H1 (cell line): ENCODE measurements around the gene SRXN1. TPM values are rescaled to one million over a fixed set of nuclear protein-coding genes. Genes with fewer than 3 reads are reported as not detected.

ENCODE experiments used
- CHD1 ChIP-seq: IDR thresholded peaks from 2 replicates; pipeline ENCODE4 v1.6.1; 2012; ENCODE audit warnings: low read depth, low read length, improper control_type of control experiment
- FOSL1 ChIP-seq: IDR thresholded peaks from 2 replicates; pipeline ENCODE4 v1.6.1; 2011; ENCODE audit warnings: mild to moderate bottlenecking, low read depth, low read length, moderate library complexity; ENCODE audit not compliant: insufficient read depth
- RBBP5 ChIP-seq: IDR thresholded peaks from 2 replicates; pipeline ENCODE4 v1.7.1; 2012; ENCODE audit warnings: low read depth, mild to moderate bottlenecking, inconsistent platforms, low read length, moderate library complexity, borderline replicate concordance
- RXRA ChIP-seq: IDR thresholded peaks from 2 replicates; pipeline ENCODE4 v1.6.1; 2011; ENCODE audit warnings: low read depth, mild to moderate bottlenecking, low read length, moderate library complexity; ENCODE audit not compliant: insufficient read depth
- SUZ12 ChIP-seq: fragments of 200-600 bp; sonication (generic); IDR thresholded peaks from 2 replicates; pipeline ENCODE4 v1.6.1; 2012; ENCODE audit warnings: mild to moderate bottlenecking, inconsistent platforms, low read length, moderate library complexity, mixed read lengths
- polyA plus RNA-seq, 7 experiments: library from polyadenylated mRNA; depleted of rRNA in 3 of 7; stranded (reverse) in 5 of 7; unstranded in 2 of 7; fragments of >200 nt in 5 of 7; fragments of 200-250 nt in 2 of 7; gene quantifications; 1 replicate in 5 of 7; 2 replicates in 1 of 7; 4 replicates in 1 of 7; pipeline versions ENCODE4 v1.2.1 to v1.2.3, GENCODE V29; 2011 to 2013; ENCODE audit warnings: missing spikeins in 2 of 7, mixed read lengths in 2 of 7
- total RNA-seq: library from RNA; stranded (reverse); fragmentation: NEBNext Ultra II Directional; extraction: Animal tissue kit (Norgen Biotek cat#: 25700); gene quantifications from 2 replicates; pipeline ENCODE4 v1.2.1, GENCODE V29; 2021

SRXN1 gene
- total and polyA plus RNA-seq, 2 of the 8 experiments (the other 6 are each of a cell fraction or from before 2014, with no cell fraction given) = 12.2 to 15.8 TPM

DNA sequence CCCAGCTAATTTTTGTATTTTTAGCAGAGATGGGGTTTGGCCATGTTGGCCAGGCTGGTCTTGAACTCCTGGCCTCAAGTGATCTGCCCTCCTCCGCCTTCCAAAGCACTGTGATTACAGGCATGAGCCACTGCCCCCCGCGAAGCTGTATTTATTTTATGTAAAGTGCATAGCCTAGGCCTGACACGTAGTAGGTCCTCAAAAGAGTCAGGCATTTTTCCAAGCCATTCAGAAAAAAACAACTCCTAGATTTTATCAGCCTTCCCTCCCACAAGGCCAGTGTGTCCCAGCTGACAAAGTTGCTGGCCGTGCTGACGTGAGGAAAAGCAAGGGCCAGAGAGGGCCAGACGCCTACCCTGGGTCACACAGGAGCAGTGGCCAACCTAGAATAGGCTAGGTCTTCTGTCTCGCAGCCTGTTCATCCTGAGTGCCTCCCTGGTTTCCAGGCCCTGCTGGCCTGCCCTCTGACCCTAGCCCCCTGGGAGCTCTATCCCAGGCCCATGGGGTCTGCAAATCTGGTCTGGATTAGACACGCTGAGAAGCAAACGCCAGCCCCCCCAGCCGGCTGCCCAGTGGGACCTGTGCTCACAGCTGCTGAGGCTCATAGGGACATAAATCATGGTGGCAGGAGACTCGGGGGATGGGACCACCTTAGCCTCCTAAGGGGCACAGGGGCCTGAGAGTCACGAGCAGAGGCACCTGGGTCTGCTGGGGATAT lies 54.7 kb downstream of the SRXN1 start (continued):
- no peak for TF ChIP-seq FOSL1
- TF ChIP-seq RXRA = no peak
- TF ChIP-seq SUZ12 = no peak
- no peak for TF ChIP-seq RBBP5
- no peak for TF ChIP-seq CHD1
